ENCODE results near the gene CIT.

GRCh38 chr12:119744900-119745606, 132.1 kb downstream of the CIT start:
- TF ChIP-seq CTCF (IDR thresholded peaks at IDR 0.05) (no peak), POLR2A (IDR thresholded peaks at IDR 0.05) (no peak)

Measured in lower leg skin (tissue), 3 donors.